Measurements from ENCODE around the gene DPEP1.

GRCh38 chr16:89678258-89678657 lies 64.8 kb downstream of the DPEP1 start:
- TF ChIP-seq POLR2A (IDR thresholded peaks at IDR 0.05; ENCODE audit: low read length) (no peak), GATA1 (IDR thresholded peaks at IDR 0.05; ENCODE audit: low read depth, low read length) (no peak)

Data from erythroblast (primary cell).